Measurements from ENCODE around the gene HSD3B2. TPM values are rescaled to one million over a fixed set of nuclear protein-coding genes. Genes with fewer than 3 reads are reported as not detected.

HSD3B2 gene
- polyA plus RNA-seq, 1 donor = 0.72 TPM

DNA sequence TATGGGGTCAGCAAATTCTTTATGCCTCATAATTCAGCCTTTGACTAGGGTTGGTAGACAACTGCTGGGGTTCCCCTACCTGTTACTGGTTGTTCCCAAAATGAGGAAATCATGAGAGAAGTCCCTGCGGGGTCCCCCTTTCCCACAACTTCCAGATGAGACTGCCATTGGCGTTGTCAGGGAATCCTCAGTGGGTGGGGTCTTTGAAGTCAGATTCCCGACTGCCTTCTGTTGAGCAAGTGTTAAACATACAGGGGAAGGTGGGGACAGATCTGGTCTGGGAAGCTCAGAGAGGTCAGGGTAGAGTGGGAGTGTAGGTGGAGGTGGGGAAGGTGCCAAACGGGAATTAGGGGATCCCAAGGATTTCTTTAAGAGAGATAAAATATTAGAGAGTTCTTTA lies 14.7 kb downstream of the HSD3B2 start:
- H3K9me3 ChIP-seq (ENCODE audit: control insufficient read depth, low read depth, low read length) = no peaks in the 10 kb centered on the region
- H3K27me3 ChIP-seq (ENCODE audit: control insufficient read depth, insufficient read depth, low read length) = no peaks in the 10 kb centered on the region
- peaks cover 40% of the 10 kb centered on the region for H3K4me1 ChIP-seq (ENCODE audit: control insufficient read depth, insufficient read depth, low read length)
- no peak overlapping the region for H3K4me3 ChIP-seq (ENCODE audit: low read length)
- no CpG with 5 or more reads among the region's 4 CpGs for WGBS (ENCODE audit: insufficient coverage, low lambda C conversion rate)
- H3K36me3 ChIP-seq (ENCODE audit: control insufficient read depth, insufficient read depth, low read length) = no peaks in the 10 kb centered on the region
- peak in 1 of 2 donors; percentile 18 for DNase-seq
- peak overlapping the region; percentile 75 for H3K27ac ChIP-seq (ENCODE audit: low read length)

DNA sequence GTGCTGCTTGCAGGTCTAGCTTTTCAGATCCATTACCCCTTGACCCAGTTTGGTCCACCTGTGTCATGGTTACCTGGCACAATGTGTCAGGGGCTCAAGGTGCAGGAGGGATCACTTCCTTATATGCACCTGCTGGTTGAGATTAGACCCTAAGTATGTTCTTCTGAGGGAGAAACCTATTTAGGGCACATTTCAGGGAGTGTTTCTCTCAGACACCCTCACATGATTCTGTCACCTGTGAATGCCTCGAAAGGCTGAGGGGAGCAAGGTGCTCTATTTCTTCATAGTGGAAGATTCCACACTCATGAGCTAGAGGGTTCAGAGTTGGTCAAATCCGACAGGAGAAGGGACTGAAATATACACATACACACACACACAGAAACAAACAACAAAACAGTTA lies 15.5 kb downstream of the HSD3B2 start:
- Histone ChIP-seq H3K9me3 (ENCODE audit: control insufficient read depth, low read depth, low read length) (no peaks in the 10 kb centered on the region), H3K27ac (ENCODE audit: low read length) (peak overlapping the region; percentile 75), H3K4me3 (ENCODE audit: low read length) (no peak overlapping the region), H3K4me1 (ENCODE audit: control insufficient read depth, insufficient read depth, low read length) (peaks cover 40% of the 10 kb centered on the region), H3K27me3 (ENCODE audit: control insufficient read depth, insufficient read depth, low read length) (no peaks in the 10 kb centered on the region), H3K36me3 (ENCODE audit: control insufficient read depth, insufficient read depth, low read length) (no peaks in the 10 kb centered on the region)
- no CpG with 5 or more reads among the region's 2 CpGs for WGBS (ENCODE audit: insufficient coverage, low lambda C conversion rate)
- peak; percentile 72 to 80 for DNase-seq

DNA sequence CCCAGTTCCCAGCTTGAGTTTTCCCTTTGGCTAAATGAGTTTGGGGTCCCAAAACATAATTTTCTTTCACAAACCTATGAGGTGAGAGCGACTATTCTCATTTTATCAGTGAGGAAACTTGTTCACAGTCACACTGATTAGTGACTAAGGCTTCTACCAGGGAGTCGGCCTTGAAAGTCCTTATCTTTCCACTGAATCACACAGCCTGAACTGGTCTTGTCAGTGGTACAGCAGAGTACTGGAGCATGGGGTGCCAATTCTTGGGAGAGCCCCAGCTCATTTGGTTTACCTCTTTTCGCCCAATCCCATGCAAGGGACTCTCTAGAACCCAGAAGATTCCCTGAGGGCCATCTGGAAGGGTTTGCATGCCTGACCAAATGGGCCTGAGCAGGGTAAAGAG lies 16.9 kb downstream of the HSD3B2 start:
- peak in 1 of 2 donors; percentile 28 for DNase-seq
- WGBS (ENCODE audit: insufficient coverage, low lambda C conversion rate) = 80% methylated on average over 1 of the region's 3 CpGs
- Histone ChIP-seq H3K27me3 (ENCODE audit: control insufficient read depth, insufficient read depth, low read length) (no peaks in the 10 kb centered on the region), H3K36me3 (ENCODE audit: control insufficient read depth, insufficient read depth, low read length) (no peaks in the 10 kb centered on the region), H3K4me1 (ENCODE audit: control insufficient read depth, insufficient read depth, low read length) (peaks cover 40% of the 10 kb centered on the region), H3K4me3 (ENCODE audit: low read length) (no peak overlapping the region), H3K27ac (ENCODE audit: low read length) (peak overlapping the region; percentile 75), H3K9me3 (ENCODE audit: control insufficient read depth, low read depth, low read length) (no peaks in the 10 kb centered on the region)

DNA sequence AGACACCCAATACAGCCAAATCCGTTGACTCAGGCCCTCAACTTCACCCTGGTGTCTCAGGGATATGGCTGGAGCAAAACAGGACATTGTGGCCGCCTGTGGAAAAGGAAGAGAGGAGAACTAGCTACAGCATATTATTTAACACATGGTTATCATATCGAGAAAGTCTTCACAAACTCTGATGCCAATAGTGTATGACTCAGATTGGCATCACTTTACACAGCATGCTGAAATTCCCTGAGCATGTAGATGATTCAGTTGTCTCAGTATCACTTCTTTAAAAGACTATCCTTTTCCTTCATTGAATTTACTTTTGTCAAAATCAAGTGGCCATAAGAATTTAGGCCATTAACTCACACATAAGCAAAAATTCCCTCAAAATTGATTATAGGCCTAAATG lies 20.1 kb downstream of the HSD3B2 start:
- no peak overlapping the region for H3K27ac ChIP-seq (ENCODE audit: low read length)
- no peaks in the 10 kb centered on the region for H3K36me3 ChIP-seq (ENCODE audit: control insufficient read depth, insufficient read depth, low read length)
- WGBS (ENCODE audit: insufficient coverage, low lambda C conversion rate) = no CpG with 5 or more reads among the region's 3 CpGs
- no peaks in the 10 kb centered on the region for H3K27me3 ChIP-seq (ENCODE audit: control insufficient read depth, insufficient read depth, low read length)
- no peaks in the 10 kb centered on the region for H3K9me3 ChIP-seq (ENCODE audit: control insufficient read depth, low read depth, low read length)
- DNase-seq = no peak
- H3K4me1 ChIP-seq (ENCODE audit: control insufficient read depth, insufficient read depth, low read length) = peaks cover 34% of the 10 kb centered on the region
- no peak overlapping the region for H3K4me3 ChIP-seq (ENCODE audit: low read length)

DNA sequence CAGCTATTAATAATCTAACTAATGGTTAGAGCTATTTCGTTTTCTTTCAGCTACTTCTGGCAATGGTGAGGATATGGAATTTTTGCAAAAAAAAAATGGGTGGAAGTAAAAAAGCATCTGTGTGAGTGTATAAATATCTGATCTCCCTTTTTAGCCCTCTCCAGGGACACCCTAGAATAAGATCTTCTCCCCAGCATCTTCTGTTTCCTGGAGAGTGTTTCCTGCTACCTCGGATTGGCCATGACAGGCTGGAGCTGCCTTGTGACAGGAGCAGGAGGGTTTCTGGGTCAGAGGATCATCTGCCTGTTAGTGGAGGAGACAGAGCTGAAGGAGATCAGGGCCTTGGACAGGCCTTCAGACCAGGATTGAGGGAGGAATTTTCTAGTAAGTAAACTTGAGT lies 23.8 kb downstream of the HSD3B2 start:
- H3K4me3 ChIP-seq (ENCODE audit: low read length) = no peak overlapping the region
- no peaks in the 10 kb centered on the region for H3K36me3 ChIP-seq (ENCODE audit: control insufficient read depth, insufficient read depth, low read length)
- H3K27ac ChIP-seq (ENCODE audit: low read length) = peak overlapping the region; percentile 50
- H3K27me3 ChIP-seq (ENCODE audit: control insufficient read depth, insufficient read depth, low read length) = no peaks in the 10 kb centered on the region
- H3K4me1 ChIP-seq (ENCODE audit: control insufficient read depth, insufficient read depth, low read length) = peaks cover 39% of the 10 kb centered on the region
- no peaks in the 10 kb centered on the region for H3K9me3 ChIP-seq (ENCODE audit: control insufficient read depth, low read depth, low read length)
- no peak for DNase-seq
- 100% methylated on average over 1 of the region's 2 CpGs for WGBS (ENCODE audit: insufficient coverage, low lambda C conversion rate)

DNA sequence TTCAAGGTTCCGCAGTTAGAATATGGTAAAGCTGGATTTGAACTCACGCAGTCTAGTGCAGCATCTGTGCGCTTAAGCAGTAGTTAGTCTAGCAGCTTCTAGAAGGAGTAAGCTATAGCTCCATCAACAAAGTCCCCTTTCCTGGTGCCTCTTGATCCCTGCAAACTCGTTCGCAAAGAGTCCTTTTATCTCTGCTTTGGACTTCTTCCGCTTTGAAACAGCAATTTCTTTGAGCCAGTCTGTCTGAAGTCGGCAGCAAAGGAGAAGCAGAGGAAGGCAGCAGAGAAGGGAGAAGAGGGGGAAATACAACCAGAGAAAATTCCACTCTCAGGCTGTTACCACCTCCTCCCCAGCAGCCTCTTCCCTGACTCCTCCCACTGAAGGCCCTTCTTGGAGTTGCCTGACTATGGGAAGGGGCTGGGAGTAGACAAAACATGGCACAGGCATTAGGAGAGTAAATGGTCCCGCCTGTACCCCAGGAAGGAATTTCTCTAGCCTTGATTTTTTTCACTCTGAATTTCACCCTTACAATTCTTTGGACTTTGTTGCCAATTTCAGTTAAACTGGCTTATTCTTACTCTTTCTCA lies 25.9 kb downstream of the HSD3B2 start:
- H3K36me3 ChIP-seq (ENCODE audit: control insufficient read depth, insufficient read depth, low read length) = no peaks in the 10 kb centered on the region
- 80% methylated on average over 1 of the region's 8 CpGs for WGBS (ENCODE audit: insufficient coverage, low lambda C conversion rate)
- no peak for DNase-seq
- no peaks in the 10 kb centered on the region for H3K27me3 ChIP-seq (ENCODE audit: control insufficient read depth, insufficient read depth, low read length)
- H3K27ac ChIP-seq (ENCODE audit: low read length) = peak overlapping the region; percentile 13
- no peaks in the 10 kb centered on the region for H3K9me3 ChIP-seq (ENCODE audit: control insufficient read depth, low read depth, low read length)
- no peak overlapping the region for H3K4me3 ChIP-seq (ENCODE audit: low read length)
- peaks cover 43% of the 10 kb centered on the region for H3K4me1 ChIP-seq (ENCODE audit: control insufficient read depth, insufficient read depth, low read length)

DNA sequence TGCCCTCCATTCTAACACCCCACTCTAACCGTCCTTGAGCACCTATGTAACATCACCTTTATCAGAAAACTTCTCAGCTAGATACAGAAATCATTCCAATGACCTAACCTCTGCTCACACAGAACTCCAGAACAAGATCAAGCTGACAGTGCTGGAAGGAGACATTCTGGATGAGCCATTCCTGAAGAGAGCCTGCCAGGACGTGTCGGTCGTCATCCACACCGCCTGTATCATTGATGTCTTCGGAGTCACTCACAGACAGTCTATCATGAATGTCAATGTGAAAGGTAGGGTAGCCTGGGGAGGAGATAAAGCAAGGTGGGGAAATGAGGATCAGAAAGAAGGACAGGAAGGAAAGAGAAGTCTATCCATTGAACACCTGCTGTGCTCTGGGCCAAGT lies 27.8 kb downstream of the HSD3B2 start:
- no CpG with 5 or more reads among the region's 6 CpGs for WGBS (ENCODE audit: insufficient coverage, low lambda C conversion rate)
- Histone ChIP-seq H3K36me3 (ENCODE audit: control insufficient read depth, insufficient read depth, low read length) (no peaks in the 10 kb centered on the region), H3K9me3 (ENCODE audit: control insufficient read depth, low read depth, low read length) (no peaks in the 10 kb centered on the region), H3K27me3 (ENCODE audit: control insufficient read depth, insufficient read depth, low read length) (no peaks in the 10 kb centered on the region), H3K27ac (ENCODE audit: low read length) (peak overlapping the region; percentile 66), H3K4me3 (ENCODE audit: low read length) (no peak overlapping the region), H3K4me1 (ENCODE audit: control insufficient read depth, insufficient read depth, low read length) (peaks cover 56% of the 10 kb centered on the region)
- DNase-seq = no peak

DNA sequence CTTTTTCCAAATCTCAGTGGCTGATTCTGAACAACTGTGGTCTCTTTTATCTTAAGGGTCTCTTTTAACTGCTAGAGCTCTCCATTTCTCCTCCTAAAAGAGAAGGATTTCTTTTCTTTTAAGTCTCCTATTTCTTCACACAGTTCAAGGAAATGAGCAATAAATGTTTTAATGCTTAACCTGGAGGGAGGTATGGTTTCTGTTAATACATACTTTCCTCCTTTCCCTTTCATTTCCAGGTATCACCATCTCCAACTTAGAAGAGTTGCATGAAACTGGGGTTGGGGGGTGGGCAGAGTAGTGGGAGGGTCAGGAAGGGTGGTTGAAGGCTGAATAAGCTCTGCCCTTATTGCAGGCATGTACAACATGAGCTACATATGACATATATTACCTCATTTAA lies 31.4 kb downstream of the HSD3B2 start:
- H3K4me3 ChIP-seq (ENCODE audit: low read length) = no peak overlapping the region
- H3K9me3 ChIP-seq (ENCODE audit: control insufficient read depth, low read depth, low read length) = no peaks in the 10 kb centered on the region
- peak in 1 of 2 donors; percentile 67 for DNase-seq
- H3K27me3 ChIP-seq (ENCODE audit: control insufficient read depth, insufficient read depth, low read length) = no peaks in the 10 kb centered on the region
- H3K36me3 ChIP-seq (ENCODE audit: control insufficient read depth, insufficient read depth, low read length) = no peaks in the 10 kb centered on the region
- peaks cover 37% of the 10 kb centered on the region for H3K4me1 ChIP-seq (ENCODE audit: control insufficient read depth, insufficient read depth, low read length)
- no peak overlapping the region for H3K27ac ChIP-seq (ENCODE audit: low read length)

DNA sequence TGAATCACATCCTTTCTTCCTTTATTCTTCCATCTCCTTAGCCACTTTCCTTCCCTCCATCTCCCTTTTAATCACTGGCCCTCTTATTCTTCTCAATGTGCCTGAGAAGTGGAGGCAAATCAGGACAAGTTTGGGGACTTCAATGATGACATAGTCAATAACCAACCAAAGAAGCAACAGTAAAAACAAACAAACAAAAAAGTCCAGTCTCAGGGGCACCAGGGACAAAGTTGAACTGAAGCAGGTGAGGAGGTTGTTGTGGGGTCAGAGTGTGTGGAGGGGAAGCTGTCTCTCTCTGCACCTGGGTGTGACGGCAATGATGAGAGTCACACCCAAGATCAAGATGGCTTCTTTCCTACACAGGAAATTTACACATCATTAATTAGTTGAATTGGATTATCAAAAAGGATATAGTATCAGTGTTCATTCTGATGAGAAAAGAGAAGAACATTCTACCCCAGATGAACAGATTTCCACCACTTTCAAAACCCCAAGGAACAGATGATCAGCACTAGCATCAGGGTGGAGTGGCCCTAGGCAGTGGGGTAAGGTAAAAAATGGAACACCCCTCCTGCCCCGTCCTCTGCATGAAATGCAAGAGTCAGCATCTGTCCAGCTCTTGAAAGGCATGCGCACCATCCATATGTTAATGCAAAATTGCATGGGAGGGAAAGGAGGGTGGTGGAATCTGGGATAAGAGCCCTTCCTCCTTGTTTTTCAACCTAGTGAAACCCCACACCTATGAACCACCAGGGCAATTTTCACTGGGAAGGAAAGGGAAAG lies 32.6 kb downstream of the HSD3B2 start:
- Histone ChIP-seq H3K27ac (ENCODE audit: low read length) (no peak overlapping the region), H3K36me3 (ENCODE audit: control insufficient read depth, insufficient read depth, low read length) (no peaks in the 10 kb centered on the region), H3K4me1 (ENCODE audit: control insufficient read depth, insufficient read depth, low read length) (peaks cover 40% of the 10 kb centered on the region), H3K27me3 (ENCODE audit: control insufficient read depth, insufficient read depth, low read length) (no peaks in the 10 kb centered on the region), H3K4me3 (ENCODE audit: low read length) (no peak overlapping the region), H3K9me3 (ENCODE audit: control insufficient read depth, low read depth, low read length) (no peaks in the 10 kb centered on the region)
- WGBS (ENCODE audit: insufficient coverage, low lambda C conversion rate) = no CpG with 5 or more reads among the region's 3 CpGs
- DNase-seq = peak in 1 of 2 donors; percentile 43

DNA sequence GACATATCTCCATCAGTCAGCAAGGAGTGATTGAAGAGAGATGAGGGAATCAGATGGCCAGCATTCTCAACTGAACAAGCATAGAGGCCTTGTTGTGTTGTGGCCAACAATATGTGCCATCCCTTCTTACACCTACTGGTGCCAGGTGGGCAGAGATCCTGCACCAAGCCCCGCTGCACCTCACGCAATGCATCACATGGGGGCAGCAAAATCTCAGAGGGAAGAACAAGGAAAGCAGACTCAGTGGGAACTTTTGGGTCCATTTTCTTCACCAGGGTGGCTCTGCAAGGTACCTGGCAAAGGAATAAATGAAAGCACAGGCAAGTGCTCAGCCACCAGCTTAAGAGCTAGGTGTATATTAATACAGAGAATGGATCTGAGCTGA lies 33.2 kb downstream of the HSD3B2 start:
- no CpG with 5 or more reads among the region's 2 CpGs for WGBS (ENCODE audit: insufficient coverage, low lambda C conversion rate)
- Histone ChIP-seq H3K4me1 (ENCODE audit: control insufficient read depth, insufficient read depth, low read length) (peaks cover 40% of the 10 kb centered on the region), H3K27me3 (ENCODE audit: control insufficient read depth, insufficient read depth, low read length) (no peaks in the 10 kb centered on the region), H3K9me3 (ENCODE audit: control insufficient read depth, low read depth, low read length) (no peaks in the 10 kb centered on the region), H3K4me3 (ENCODE audit: low read length) (no peak overlapping the region), H3K27ac (ENCODE audit: low read length) (no peak overlapping the region), H3K36me3 (ENCODE audit: control insufficient read depth, insufficient read depth, low read length) (no peaks in the 10 kb centered on the region)
- DNase-seq = no peak

DNA sequence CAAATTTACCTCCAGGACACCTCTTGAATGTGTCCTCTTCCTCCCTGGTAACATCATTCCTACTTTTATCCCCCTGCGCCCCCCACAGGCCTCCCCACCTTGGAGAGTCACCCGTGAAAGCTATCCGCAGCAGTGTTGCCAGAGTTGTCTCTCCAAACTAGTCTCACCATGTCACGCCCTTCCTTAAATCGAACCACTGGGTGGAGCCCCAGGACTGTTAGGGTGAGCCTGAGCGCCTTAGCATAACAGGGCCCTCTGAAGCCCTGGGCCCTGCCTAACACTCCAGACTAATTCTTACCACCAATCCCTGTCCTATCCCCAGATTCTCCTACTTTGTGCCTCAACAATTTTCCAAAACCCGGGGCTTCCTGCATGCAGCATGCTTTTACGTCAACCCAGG lies 35.0 kb downstream of the HSD3B2 start:
- no peak overlapping the region for H3K4me3 ChIP-seq (ENCODE audit: low read length)
- 67% methylated on average over 2 of the region's 8 CpGs for WGBS (ENCODE audit: insufficient coverage, low lambda C conversion rate)
- no peak overlapping the region for H3K27ac ChIP-seq (ENCODE audit: low read length)
- H3K27me3 ChIP-seq (ENCODE audit: control insufficient read depth, insufficient read depth, low read length) = no peaks in the 10 kb centered on the region
- peaks cover 39% of the 10 kb centered on the region for H3K4me1 ChIP-seq (ENCODE audit: control insufficient read depth, insufficient read depth, low read length)
- no peaks in the 10 kb centered on the region for H3K9me3 ChIP-seq (ENCODE audit: control insufficient read depth, low read depth, low read length)
- no peak for DNase-seq
- no peaks in the 10 kb centered on the region for H3K36me3 ChIP-seq (ENCODE audit: control insufficient read depth, insufficient read depth, low read length)
